Stimulated activated CD4-positive, alpha-beta T cell treated with anti-CD3 and anti-CD28 coated beads, Interleukin-1b, Interleukin-23, amount 100 ng/mL, for 4 hours (primary cell): Measurements from ENCODE around the gene SLC25A43.
A peak's percentile ranks its signal among the peaks of the same experiment; 100 is the strongest.
"Not testable (repeated sequence)": the region's sequence is repeated elsewhere in the genome, so short reads cannot be mapped to it uniquely, and the experiment has no call there.

Experiments
- DNase-seq, 2 donors: peaks; one replicate each; pipeline ENCODE4 v3.0.0-alpha.2; 2020; ENCODE audit warnings: low read depth in 2 of 2

The SLC25A43 gene

DNA sequence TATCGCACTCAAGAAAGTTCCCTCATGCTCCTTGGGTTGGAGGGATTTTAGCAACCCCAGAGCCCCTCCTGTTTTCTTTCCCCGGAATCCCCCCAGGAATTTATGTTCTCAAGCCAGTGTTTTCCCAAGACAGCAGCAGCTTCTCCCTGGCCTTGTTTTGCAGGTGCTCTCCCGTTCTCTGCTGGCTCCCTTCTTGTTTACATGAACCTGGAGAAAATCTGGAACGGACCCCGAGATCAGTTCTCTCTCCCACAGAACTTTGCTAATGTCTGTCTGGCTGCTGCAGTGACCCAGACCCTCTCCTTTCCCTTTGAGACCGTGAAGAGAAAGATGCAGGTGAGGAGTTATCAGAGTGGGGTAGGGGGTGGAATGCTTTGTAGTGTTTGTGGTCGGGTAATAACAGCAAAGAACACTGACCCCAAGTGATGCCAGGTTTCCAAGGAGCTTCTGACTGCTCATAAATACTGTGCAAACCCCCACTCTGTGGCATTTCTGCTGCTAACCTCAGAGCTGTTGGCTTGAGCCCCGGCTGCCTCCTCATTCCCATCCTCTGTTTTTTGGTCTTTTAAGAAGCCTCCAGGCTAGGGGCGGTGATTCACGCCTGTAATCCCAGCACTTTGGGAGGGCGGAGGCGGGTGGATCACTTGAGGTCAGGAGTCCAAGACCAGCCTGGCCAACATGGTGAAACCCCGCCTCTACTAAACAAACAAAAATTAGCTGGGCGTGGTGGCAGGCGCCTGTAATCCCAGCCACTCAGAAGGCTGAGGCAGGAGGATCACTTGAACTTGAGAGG is 11.1 kb downstream of the SLC25A43 start:
- no peak for DNase-seq

DNA sequence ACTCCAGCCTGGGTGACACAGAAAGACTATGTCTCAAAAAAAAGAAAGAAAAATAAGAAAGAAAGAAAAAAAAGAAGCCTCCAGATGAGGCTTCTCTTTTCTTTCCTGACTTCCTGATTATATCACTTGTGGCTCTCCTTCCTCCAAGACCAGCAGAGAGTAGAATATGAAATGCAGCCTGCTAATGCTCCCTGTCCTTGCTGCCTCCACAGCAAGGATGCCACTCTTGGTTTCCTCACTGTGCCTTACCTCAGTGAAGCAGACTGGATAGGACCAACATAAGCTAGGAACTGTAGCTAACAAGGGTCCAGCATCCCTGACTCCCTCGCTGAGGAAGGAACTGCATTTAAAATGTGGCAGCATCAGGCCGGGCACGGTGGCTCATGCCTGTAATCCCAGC is 11.7 kb downstream of the SLC25A43 start:
- DNase-seq, result no peak

DNA sequence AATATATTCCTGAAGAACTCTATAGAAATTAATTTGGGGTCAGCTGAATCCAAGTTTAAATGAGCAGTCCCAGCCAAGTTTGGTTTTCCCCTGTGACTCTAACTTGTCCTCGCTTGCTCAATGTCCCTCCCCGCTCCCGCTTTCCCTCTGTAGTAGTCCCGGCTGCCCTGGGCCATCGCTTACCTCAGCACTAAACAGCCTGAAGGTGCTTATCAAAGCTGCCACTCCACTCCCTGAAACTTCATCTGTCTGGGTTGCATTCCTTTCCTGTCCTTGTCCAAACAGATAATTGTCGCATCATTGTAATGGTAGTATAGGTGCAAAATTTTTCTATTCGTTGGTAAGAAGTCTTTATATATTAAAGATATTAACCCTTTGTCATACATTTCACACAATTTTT is 12.8 kb downstream of the SLC25A43 start:
- no peak for DNase-seq

DNA sequence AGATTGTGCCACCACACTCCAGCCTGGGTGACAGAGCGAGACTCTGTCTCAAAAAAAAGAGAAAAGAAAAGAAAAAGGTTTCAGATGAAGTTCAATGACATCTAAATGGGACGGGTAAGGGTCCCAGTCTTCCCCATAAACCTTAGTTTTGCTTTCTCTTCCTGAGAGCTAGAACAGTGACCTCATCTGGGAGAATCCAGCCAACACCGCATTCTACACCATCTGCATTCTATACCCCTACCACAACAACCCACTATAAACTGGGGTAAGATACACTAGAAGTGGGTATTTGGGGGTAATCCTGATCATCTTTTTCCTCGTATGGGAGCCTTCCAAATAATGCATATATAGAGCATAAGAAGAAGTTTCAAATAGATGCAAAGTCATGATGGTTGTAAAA is 18.2 kb downstream of the SLC25A43 start:
- DNase-seq, result no peak

DNA sequence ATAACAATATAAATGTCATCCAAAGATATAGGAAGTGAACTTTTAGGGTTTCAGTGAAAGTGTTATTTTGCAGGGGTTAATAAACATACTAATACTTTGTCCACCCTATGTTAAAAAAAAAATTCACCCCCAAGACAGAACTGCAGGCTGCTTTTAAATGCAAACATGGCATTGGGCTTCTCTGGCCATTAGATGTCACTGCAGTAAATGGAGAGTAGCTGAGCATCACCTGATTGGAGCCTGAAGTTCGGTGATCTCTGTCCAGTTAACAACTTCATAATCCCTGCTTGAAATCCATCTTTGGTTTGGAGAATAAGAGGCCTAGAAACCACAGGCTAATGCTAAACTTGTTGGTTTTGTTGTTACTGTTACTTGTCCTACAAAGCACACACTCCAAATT is 18.7 kb downstream of the SLC25A43 start:
- no peak for DNase-seq

DNA sequence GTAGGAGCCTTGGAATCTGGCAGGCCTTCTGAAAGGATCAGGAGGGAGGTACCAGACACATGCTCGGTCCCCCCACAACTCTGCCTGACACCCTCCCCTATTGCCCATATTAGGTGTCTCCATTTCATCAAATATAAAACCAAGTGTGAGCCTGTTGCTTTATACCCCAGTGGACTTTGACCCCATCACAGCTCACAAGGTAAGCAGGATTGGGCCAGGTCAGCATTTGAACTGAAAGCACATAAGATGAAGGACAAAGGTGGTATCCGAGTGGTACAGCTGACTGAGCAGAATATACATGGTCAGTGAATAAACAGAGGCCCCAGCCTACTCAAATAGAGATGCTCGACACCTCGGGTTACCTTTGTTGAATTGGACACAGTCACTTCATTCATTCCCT is 20.0 kb downstream of the SLC25A43 start:
- DNase-seq, result no peak

DNA sequence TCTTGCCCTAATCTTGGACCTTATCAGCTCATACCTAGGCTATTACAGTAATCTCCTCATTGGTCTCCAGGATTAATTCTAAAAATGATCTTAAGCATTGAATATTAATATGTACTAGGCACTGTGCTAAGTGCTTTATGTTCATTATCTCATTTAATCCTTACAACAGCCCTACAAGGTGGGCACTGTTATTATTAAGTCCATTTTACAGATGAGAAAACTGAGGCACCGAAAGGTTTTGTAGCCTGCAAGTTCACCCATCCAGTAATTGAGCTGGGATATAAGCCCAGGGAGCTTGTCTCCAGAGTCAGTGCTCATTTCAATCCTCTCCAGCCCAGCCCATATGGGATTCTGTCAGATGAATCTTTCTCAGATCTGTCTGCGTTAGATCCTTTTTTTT is 20.8 kb downstream of the SLC25A43 start:
- DNase-seq, result no peak

DNA sequence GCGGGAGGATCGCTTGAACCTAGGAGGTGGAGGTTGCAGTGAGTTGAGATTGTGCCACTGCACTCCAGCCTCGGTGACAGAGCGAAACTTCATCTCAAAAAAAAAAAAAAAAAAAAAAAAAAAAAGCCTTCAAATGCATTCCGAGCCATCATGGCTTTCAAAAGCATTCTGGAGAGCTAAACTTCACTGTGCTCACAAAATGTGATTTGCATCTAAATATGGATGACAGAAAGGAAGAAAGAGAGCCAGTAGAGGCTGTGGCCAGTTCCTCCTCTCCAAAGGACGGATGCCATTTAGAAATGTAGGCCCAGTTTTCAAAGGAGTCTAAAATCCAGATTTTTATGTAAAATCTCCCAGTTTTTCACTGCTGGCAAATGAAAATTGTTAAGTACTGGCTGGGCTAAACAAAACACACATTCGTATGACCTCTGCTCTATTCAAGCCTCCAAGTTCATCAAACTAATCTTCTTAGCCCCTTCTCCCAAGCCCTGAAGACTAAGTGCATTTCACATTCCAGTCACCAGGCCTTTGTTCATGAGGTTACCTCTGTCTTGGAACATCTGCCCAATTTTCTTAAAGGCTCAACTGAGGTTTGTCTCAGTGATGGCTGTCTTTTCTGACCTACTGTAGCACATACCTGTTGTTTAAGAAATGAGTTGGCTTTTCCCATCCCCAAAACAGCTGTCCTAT is 22.0 kb downstream of the SLC25A43 start:
- no peak for DNase-seq

DNA sequence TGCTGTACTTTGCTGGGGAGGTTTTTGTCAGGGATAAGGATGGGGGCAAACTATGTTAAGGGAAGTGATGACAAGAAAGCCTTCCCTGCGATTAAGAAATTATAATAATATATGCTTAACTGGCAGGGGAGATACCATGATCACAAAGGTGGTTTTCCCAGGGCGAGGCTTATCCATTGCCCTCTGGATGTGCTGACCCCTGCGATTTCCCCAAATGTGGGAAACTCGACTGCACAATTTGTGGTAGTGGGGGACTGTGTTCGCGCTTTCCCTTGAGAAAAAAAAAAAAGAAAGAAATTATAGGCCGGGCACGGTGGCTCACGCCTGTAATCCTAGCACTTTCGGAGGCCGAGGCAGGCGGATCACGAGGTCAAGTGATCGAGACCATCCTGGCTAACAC is 24.5 kb downstream of the SLC25A43 start:
- no peak for DNase-seq

DNA sequence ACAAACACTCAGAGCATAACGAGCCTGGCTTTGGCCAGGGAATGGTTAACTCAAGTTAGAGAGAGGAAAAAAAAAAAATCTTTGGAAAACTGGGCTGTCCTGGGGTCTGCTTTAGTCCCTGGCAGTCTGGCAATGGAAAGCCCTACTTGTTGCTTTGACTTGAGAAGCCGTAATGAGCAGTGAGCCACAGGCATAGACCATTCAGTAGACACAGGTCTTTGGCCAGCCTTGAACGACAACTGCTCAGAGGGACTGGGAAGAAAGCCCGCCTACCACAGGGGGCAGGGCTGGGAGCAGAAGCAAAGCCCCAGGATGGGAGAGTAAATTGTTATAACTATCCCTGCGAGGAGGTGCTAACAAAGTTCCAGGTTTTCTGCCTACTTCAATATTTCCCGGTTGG is 25.9 kb downstream of the SLC25A43 start:
- DNase-seq, result no peak

DNA sequence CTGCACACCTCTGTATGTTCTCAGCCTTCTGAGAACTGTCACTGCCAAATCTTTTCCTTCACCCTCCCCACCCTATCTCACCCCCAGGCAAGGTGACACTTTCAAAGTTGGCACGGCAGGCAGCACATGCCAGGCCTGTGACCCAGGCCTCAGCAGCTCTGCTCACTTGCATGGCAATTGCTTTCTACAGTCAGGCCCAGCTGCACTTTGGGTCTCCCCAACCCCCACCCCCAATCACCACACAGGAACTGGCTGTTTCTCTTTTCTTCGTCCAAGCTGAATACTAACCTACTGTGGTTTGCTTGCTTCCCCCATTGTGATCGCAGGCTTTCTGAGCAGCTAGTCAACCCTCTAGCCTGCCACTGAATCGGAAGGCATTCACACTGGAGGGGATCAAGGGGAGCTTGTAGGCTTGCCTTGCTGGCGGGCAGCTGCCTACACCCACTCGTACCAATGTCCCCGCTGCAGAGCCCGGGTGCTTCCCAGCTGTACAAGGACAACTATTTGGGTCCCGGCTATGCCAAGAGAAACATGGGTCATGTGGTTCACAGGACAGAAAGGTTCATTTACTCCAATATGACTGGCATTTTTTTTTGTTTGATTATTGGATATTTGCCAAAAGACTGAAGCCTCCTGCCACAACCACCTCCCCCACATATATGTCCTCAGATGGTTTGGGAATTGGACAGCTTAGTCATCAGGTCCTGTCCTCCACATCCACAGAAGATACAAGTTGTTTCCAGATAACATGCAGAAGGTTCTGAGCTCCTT is 28.1 kb downstream of the SLC25A43 start:
- no peak for DNase-seq

DNA sequence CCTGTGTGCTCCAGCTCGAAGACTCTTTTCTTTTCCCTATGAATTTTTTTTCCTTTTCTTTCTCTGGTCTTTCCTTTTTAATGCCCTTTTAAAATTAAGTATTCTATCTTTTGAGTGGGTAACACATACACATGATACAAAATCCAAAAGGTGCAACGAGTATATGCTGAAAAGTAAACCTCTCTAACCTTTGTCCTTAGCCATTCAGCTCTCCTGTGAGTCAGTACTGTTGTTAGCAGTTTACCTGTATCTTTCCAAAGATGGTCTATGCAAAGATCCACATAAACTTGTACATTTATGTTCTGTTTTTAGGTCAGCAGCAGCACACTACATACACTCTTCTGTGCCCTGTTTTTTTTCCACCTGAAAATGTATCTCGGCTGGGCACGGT is 28.7 kb downstream of the SLC25A43 start:
- no peak for DNase-seq

DNA sequence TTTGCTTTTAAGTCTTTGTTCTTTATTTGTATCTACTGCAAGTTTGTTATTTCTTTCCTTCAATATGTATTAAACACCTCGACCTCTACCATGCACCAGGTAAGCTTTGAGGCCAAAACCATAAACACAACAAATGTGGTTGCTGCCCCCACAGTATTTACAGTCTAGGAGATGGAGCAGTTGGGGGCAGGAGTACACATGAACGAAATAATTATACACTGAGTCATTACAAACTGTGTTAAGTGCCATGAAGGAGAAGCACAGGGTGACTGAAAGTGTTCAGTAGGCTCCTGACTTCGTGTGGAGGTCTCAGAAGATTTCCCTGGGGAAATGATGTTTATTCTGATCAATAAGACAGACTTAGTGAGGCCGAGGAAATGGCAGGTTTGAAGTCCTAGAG is 30.3 kb downstream of the SLC25A43 start:
- no peak for DNase-seq

DNA sequence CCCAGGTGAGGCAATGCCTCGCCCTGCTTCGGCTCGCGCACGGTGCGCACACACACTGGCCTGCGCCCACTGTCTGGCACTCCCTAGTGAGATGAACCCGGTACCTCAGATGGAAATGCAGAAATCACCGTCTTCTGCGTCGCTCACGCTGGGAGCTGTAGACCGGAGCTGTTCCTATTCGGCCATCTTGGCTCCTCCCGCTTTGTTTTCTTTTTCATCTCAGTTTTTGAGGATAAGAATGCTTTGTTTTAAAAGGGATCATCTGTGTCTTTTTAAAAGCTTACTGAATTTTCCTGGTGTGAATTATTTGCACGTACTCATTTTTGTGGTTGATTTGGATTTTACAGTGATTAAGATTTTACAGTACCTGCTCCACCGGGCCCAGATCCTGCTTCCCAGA is 42.2 kb downstream of the SLC25A43 start:
- not testable (repeated sequence) for DNase-seq

DNA sequence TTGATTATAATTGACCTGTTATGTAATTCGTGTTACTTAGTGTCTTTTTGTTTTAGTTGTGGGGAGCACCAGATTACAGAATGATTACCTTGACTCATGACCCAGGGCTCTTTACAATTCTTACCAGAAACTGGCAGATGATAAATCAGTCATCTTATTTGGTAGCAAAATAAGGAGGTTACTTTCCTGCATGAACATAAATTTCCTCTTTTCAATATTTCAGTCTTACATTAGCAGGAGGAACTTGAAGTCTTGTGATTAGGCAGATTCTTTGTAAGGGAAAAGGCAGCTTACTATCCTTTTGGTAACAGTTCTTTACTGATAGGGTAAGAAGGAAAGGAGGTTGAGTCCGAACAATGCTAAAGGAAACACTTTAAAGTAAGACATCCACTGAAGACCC is 43.1 kb downstream of the SLC25A43 start:
- no peak for DNase-seq

DNA sequence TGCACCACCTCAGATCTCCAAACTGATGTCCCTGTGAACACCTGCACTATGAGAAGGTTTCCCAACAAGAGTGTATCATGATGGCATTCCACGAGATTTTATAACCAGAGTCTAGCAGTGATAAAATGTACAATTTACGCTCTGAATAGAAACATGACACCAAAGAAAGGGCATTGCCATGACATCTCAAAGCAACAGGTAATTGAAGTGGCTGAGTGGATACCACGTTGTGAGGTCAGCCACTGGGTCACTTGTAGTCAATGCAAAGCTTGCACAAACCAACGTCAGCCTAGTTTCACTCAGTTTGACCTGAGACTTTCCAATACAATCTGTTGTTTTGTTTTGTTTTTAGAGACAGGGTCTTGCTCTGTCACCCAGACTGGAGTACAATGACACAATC is 54.1 kb downstream of the SLC25A43 start:
- no peak for DNase-seq

DNA sequence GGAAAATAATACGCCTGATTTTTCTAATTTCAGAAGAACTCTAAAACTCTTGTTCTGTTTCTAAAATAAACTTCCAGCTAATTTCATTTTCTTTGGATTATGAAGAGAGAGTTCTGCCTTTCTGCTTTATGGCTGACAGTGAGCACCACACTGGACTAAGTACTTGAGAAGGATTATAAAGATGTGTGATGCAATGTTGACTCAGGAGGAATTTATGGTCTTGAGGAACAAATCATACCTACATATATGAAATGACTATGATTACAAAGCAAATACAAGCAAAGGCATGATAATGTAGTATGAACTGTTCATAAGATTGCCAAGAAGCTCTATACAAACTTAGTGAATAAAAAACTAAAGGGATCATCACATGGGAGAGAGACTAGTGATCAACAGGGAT is 56.1 kb downstream of the SLC25A43 start:
- no peak for DNase-seq

DNA sequence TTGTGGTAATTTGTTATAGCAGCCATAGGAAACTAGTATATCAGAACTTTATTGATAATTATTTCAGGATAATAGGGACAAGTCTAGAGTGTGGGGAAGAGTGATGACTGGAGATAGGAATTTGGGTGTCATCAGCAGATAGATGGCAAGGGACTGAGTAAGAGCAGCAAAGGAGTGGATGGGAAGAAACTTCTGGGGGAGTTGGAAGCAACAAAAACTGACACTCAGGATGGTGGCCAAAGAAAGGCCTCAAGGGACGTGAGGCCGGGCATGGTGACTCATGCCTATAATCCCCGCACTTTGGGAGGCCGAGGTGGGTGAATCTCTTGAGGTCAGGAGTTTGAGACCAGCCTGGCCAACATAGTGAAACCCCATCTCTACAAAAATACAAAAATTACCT is 60.0 kb downstream of the SLC25A43 start:
- DNase-seq, result no peak

DNA sequence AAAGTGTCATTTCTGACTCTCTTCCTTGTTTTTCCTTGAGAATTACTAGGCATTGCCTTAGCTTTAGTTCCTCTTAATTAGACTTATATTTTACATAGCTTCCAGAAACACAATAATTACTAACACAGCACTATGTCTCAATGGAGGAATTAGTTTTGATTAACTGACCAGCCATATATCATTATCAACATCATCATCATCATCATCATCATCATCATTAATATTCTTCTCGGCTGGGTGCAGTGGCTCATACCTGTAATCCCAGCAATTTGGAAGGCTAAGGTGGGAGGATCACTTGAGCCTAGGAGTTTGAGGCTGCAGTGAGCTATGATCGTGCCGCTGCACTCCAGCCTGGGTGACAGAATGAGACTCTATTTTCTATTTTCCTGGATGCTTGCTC is 66.4 kb downstream of the SLC25A43 start:
- no peak for DNase-seq

DNA sequence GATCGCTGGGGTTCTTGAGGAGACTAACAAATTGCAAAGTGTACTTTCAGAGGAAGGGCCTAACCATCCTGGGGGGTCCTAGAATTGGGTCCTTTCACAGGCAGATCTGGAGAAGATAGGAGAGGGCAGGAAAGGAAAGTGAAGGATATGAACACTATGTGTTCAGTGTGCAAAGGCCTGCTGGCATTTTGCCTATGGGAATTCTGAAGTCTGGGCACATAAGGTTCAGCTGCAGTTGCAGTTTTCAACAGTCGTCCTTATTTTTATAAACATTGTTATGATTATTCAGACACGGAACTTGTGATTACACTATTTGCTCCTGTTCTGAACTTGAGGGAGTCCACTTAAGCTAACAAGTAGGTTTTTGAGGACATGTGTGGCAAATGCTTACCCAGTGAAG is 67.8 kb downstream of the SLC25A43 start:
- no peak for DNase-seq

DNA sequence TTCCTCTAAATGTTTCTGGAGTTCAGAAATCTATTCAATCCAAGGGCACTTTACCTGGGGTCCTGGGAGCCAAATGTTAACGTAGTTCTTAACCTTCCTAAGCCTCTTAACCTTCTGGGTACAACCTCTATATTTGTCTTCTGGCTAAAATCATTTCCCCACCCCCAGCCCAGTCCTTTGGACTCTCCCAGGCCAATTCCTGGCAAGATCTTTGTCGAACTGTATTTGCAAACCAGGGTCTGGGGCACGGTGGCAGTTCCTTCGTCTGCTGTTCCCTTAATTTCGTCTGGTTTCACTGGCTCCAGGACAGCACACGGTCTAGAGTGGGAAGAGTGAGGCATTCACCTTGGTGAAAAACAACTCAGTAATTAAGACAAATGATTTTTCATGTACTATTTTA is 68.3 kb downstream of the SLC25A43 start:
- no peak for DNase-seq

DNA sequence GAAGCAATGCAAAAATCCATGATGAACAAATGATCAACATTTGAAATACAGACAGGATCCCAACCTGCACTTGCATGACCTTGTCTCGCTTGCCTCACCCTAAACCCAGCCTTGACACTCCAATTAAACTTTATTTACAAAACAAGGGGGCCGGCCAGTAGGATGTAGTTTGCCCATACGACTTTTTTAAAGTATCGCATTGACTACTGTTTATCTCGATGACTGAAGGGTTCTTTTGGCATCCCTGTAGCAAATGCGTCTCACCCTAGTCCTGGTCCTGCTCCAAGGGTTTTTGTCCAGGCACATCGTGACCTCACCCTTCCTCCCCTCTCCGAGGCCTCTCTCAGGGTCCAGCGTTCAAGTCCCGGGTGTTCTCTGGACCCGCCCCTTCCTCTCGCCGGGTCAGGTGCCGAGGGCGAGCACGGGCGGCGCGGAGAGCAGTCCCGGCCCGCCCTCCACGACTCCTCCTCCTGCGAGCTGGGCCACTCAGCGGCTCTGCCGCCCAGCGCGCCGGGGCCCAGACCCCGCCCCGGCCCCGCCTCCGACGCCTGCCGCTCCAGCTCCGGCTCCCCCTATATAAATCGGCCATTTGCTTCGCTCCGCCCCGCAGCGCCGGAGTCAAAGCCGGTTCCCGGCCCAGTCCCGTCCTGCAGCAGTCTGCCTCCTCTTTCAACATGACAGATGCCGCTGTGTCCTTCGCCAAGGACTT is 68.9 kb downstream of the SLC25A43 start, which contains the start of gene SLC25A5:
TSS of gene SLC25A5 (plus strand) at position 603 of the 709 bp plus-strand sequence. CDS start at position 675, 72 bp downstream.
- peak; percentile 70 to 75 for DNase-seq
